Esophagus (tissue), 2 donors: Measurements from ENCODE around the gene ARHGAP9. TPM values are rescaled to one million over a fixed set of nuclear protein-coding genes. Genes with fewer than 3 reads are reported as not detected.
A peak's percentile ranks its signal among the peaks of the same experiment; 100 is the strongest.
"Not testable (repeated sequence)": the region's sequence is repeated elsewhere in the genome, so short reads cannot be mapped to it uniquely, and the experiment has no call there.

Experiments used
- H3K27ac ChIP-seq, 2 donors: one replicate each; pipeline ENCODE4 v1.5.1; 2013; ENCODE audit warnings: low read depth in 2 of 2, mild to moderate bottlenecking in 2 of 2, inconsistent platforms in 1 of 2, low read length in 1 of 2, moderate library complexity in 1 of 2
- H3K27me3 ChIP-seq, 2 donors: one replicate each; pipeline ENCODE4 v1.6.1; 2013; ENCODE audit warnings: low read length in 2 of 2, control low read depth in 1 of 2, mild to moderate bottlenecking in 1 of 2; ENCODE audit not compliant: insufficient read depth in 2 of 2, control insufficient read depth in 1 of 2
- H3K36me3 ChIP-seq, 2 donors: one replicate each; pipeline ENCODE4 v1.6.1; 2013; ENCODE audit warnings: low read length in 1 of 2; ENCODE audit not compliant: control insufficient read depth in 2 of 2, insufficient read depth in 2 of 2
- H3K4me1 ChIP-seq, 2 donors: one replicate each; pipeline ENCODE4 v1.6.1; 2013; ENCODE audit warnings: low read length in 1 of 2; ENCODE audit not compliant: control insufficient read depth in 2 of 2, insufficient read depth in 2 of 2
- H3K4me3 ChIP-seq, 2 donors: one replicate each; pipeline ENCODE4 v1.5.1; 2013; ENCODE audit warnings: low read length in 2 of 2, mild to moderate bottlenecking in 2 of 2, low read depth in 1 of 2, moderate library complexity in 1 of 2
- H3K9me3 ChIP-seq, 2 donors: one replicate each; pipeline ENCODE4 v1.6.1; 2013; ENCODE audit warnings: mild to moderate bottlenecking in 2 of 2, low read depth in 1 of 2, low read length in 1 of 2, moderate library complexity in 1 of 2; ENCODE audit not compliant: control insufficient read depth in 2 of 2, insufficient read depth in 1 of 2
- WGBS, 2 donors: extraction: QIAGEN DNeasy Blood & Tissue Kit; methylation state at CpG; one replicate each; pipeline ENCODE4 v1.1.7; 2013; 5-methylcytosine and 5-hydroxymethylcytosine counted together
- polyA plus RNA-seq, 2 donors: library from polyadenylated mRNA; stranded (reverse); fragments of 200-250 nt; gene quantifications; one replicate each; pipeline ENCODE4 v1.2.3, GENCODE V29; 2013
- donor health status: healthy with polysubstance abuse.
- donor health status: Bipolar disorder and iron deficiency.

Gene ARHGAP9
- polyA plus RNA-seq, 2 donors = 4.3 to 9.2 TPM

GRCh38 chr12:57522887-57523705 lies 43.4 kb upstream of the ARHGAP9 start:
- H3K9me3 ChIP-seq = no peaks in the 10 kb centered on the region
- peak overlapping the region; percentile 97 to 99 for H3K27ac ChIP-seq
- peaks cover 2 to 15% of the 10 kb centered on the region in 2 donors for H3K4me1 ChIP-seq
- H3K27me3 ChIP-seq = no peaks in the 10 kb centered on the region
- peaks cover 4 to 13% of the 10 kb centered on the region in 2 donors for H3K36me3 ChIP-seq
- 0 to 1% methylated on average over 22 to 36 of the region's 38 CpGs for WGBS, 2 donors
- peak overlapping the region; percentile 67 to 74 for H3K4me3 ChIP-seq

- Histone ChIP-seq H3K36me3 (peaks cover 3 to 11% of the 10 kb centered on the region in 2 donors), H3K4me3 (peak within 1 kb of the TSS; percentile 67 to 74), H3K4me1 (peaks cover 2 to 15% of the 10 kb centered on the region in 2 donors), H3K27me3 (no peaks in the 10 kb centered on the region), H3K9me3 (no peaks in the 10 kb centered on the region), H3K27ac (peak within 1 kb of the TSS; percentile 97 to 99)
- WGBS, 2 donors = 1 to 3% methylated on average over 9 to 57 of the region's 57 CpGs
Observed at GRCh38 chr12:57522011-57522886, 42.6 kb upstream of the ARHGAP9 start, which contains the start of gene MBD6. Gene MBD6, plus strand, starts transcription at chr12:57522824. Its CDS starts 1,480 bp downstream, at chr12:57524304.

- Histone ChIP-seq H3K27me3 (no peaks in the 10 kb centered on the region), H3K4me1 (peaks cover 2 to 15% of the 10 kb centered on the region in 2 donors), H3K9me3 (no peaks in the 10 kb centered on the region), H3K27ac (peak overlapping the region; percentile 97 to 99), H3K36me3 (peaks cover 7 to 11% of the 10 kb centered on the region in 2 donors), H3K4me3 (no peak overlapping the region)
- 36 to 44% methylated on average over 17 of the region's 17 CpGs for WGBS, 2 donors
Observed at GRCh38 chr12:57521525-57522010, 41.9 kb upstream of the ARHGAP9 start.

GRCh38 chr12:57520053-57520818 lies 40.6 kb upstream of the ARHGAP9 start, which contains the start of gene DDIT3:
Gene DDIT3, minus strand, starts transcription at chr12:57520514. Its CDS starts 3,108 bp downstream, at chr12:57517406.
- no peaks in the 10 kb centered on the region for H3K27me3 ChIP-seq

GRCh38 chr12:57519796-57520052 lies 40.1 kb upstream of the ARHGAP9 start:
- WGBS, 2 donors = 0 to 2% methylated on average over 8 of the region's 8 CpGs
- Histone ChIP-seq H3K4me3 (peak overlapping the region; percentile 80 to 97), H3K36me3 (peaks cover 21% of the 10 kb centered on the region in 2 donors), H3K27me3 (no peaks in the 10 kb centered on the region), H3K4me1 (peaks cover 0 to 15% of the 10 kb centered on the region in 2 donors), H3K27ac (peak overlapping the region; percentile 97 to 99), H3K9me3 (no peaks in the 10 kb centered on the region)

More at GRCh38 chr12:57520053-57520818, 40.6 kb upstream of the ARHGAP9 start, which contains the start of gene DDIT3:
- H3K27ac ChIP-seq = peak within 1 kb of the TSS; percentile 97 to 99
- no peaks in the 10 kb centered on the region for H3K9me3 ChIP-seq
- peaks cover 15% of the 10 kb centered on the region in 2 donors for H3K36me3 ChIP-seq
- H3K4me1 ChIP-seq = peaks cover under 1 to 15% of the 10 kb centered on the region in 2 donors
- 1% methylated on average over 49 to 51 of the region's 52 CpGs for WGBS, 2 donors
- peak within 1 kb of the TSS; percentile 80 to 97 for H3K4me3 ChIP-seq

GRCh38 chr12:57518920-57519795 lies 39.5 kb upstream of the ARHGAP9 start:
- Histone ChIP-seq H3K9me3 (no peaks in the 10 kb centered on the region), H3K36me3 (peaks cover 22 to 23% of the 10 kb centered on the region in 2 donors), H3K4me3 (peak overlapping the region; percentile 80 to 97), H3K27me3 (no peaks in the 10 kb centered on the region), H3K4me1 (peaks cover 0 to 14% of the 10 kb centered on the region in 2 donors), H3K27ac (peak overlapping the region; percentile 97 to 99)
- WGBS, 2 donors = 22 to 27% methylated on average over 7 of the region's 7 CpGs

- H3K27me3 ChIP-seq = no peaks in the 10 kb centered on the region
- peak overlapping the region; percentile 45 to 57 for H3K27ac ChIP-seq
- H3K4me1 ChIP-seq = peaks cover 0 to 7% of the 10 kb centered on the region in 2 donors
- no peaks in the 10 kb centered on the region for H3K9me3 ChIP-seq
- H3K4me3 ChIP-seq = peak overlapping the region in 1 of 2 donors; percentile 97
- 66 to 76% methylated on average over 8 of the region's 8 CpGs for WGBS, 2 donors
- H3K36me3 ChIP-seq = peaks cover 22 to 25% of the 10 kb centered on the region in 2 donors
Observed at GRCh38 chr12:57518176-57518919, 38.7 kb upstream of the ARHGAP9 start.

GRCh38 chr12:57517718-57518117 lies 38.1 kb upstream of the ARHGAP9 start:
- Histone ChIP-seq H3K4me3 (peak overlapping the region in 1 of 2 donors; percentile 97), H3K27ac (peak overlapping the region; percentile 45 to 57)

More at GRCh38 chr12:57517718-57518117, 38.1 kb upstream of the ARHGAP9 start:
- H3K27me3 ChIP-seq, H3K9me3 ChIP-seq, H3K4me1 ChIP-seq: not testable (repeated sequence)
- 82 to 84% methylated on average over 10 of the region's 10 CpGs for WGBS, 2 donors
- H3K36me3 ChIP-seq = peaks cover 22 to 28% of the 10 kb centered on the region in 2 donors
